GM21528 (cell line): ENCODE data around the gene BICC1.

Experiments used
- ATAC-seq: cut with Tn5 transposase; IDR thresholded peaks from one replicate; pipeline ENCODE4 v1.9.1; 2021; ENCODE audit warnings: mild to moderate bottlenecking, moderate library complexity; ENCODE audit not compliant: unreplicated experiment, low FRiP score

Gene BICC1

DNA sequence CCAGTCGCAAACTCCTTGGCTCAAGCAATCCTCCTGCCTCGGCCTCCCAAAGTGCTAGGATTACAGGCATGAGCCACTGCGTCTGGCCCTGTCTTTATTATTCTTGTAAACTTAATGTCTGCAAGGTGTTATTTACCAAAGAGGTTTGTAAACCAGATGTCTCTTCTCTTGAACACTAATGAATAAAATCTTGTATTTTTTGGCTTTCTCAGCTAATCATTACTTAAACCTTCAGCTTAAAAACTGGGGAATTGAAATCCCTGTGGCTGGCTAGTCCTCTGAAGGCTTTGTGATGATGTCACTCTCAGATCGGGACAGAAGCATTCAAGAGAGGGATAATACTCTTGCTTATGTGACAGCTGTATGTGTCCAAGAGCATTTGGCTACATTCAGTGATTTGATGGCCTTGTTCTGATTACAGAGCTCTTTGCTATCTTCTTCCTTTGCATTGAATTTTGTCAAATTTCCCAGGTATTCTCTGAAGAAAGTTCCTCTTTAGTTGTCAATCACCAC, 130.3 kb downstream of the BICC1 start:
- no peak for ATAC-seq

DNA sequence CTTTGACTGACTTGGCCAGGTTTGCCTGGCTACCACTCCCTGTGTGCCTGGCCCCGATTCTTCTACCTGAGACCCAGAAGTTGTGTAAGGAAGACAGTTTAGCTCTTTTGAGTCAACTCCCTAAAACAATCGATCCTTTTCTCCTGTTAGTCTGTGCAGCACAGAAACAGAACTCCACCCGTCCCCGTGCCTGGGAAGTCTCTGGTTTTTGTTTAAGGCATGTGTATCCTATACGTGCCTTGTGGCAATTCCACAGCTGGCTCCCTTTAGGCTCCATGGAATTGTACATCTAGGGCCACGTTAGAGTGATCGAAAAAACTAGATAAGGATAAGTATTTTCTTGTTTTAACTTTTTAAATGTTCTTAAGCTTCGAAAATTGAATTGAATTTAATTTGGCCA, 131.6 kb downstream of the BICC1 start:
- no peak for ATAC-seq

DNA sequence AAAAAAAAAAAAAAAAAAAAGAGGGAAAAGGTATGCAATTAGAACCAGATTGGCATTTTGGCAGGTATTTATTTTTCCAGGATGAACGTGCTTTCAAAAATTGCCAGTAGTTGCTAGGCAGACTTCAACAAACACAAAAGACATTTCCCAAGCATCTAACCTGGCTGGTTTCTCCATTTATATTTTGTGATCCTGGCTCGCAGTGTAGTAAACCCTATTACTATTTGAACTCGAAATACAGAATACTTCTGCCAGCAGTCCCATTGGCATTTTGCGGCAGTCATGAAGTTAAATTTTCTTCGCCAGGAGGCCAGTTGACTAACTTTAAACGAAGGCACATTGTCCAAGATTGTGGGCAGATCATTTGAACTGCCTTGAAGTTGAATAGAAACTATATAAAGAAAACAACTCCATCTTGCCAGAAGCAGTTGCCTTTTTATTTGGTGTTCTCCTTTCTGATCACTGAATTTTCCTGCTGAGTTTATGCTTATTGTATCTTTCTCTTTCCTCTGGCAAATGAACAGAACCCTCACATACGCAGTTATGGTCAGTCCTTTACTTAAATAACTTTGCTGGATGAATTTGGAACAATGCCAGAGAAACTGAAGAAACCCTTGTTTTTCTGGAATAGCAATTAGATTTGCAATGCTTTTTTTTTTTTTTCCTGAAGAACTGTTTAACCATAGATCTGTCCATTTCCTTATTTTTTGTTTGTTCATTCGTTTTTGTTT, 132.9 kb downstream of the BICC1 start:
- ATAC-seq = no peak

DNA sequence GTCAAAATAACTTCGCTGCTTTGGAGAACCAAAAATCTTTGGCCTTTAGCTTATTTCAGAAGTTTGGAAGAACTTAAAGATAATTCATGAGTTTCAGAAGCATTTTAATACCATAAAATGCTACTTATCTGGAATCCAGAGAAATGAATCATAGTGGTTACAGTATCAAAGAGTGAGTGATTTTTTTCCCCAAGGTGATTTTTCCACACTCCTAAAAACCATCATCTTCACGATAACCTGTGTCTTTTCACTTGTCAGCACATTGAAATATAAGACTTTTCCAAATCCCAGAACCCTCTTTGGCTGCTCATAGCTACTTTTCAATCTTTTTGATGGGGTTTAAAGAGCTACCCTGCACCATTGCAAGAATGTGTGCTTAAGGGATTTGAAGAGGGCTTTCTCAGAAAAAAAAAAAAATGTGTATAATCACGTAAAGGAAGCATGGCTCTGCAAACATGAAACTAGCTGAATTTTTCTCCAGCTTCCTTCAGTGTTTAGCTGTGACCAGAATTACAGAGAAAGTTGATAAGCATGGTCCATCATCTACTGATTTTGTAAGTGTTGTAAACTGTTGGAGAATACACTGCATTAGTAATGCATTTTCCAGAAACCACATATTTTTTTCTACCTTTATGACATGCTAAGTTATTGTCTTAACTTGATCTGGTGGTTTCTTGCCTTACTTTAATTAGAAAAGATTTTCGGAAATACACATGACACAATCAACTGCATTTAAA, 134.9 kb downstream of the BICC1 start:
- ATAC-seq = no peak

DNA sequence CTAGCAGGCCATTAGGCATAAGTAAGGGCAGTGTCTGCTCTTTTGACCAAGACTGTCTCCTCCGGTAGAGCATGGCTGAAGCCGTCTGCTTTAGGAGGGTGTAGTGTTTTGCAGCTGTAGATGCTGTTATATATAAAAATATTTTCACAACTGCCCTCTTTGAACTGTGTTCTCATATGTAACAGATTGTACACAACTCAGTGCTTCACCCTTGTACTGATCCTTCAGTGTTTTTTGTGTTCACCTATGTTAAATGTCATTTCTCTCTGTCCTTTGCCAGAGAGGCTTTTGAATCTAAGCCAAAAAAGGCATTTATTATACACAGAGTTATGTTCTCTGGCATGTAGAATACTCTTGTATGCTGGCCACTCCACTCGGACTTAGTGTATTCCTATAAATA, 135.5 kb downstream of the BICC1 start:
- no peak for ATAC-seq

DNA sequence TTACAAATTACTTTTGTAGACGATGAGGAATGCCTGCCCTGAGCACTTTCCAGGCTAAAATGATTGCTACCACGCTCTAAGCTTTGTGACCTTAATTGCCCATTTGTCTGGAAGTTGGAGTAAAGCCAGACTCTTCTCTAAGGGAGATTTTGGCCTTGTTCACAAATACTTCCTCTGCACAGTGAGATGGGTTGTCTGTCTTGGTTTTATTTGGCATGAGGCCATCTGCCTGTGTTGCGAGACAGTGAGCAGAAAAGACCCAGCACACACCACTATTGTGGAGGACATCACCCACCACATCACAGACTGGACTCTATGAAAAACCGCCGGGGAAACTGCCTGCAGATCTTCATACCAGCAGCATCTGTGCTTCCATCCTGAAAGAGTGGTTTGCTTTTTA, 138.4 kb downstream of the BICC1 start:
- no peak for ATAC-seq

GRCh38 chr10:58651742-58652141, 139.1 kb downstream of the BICC1 start:
- no peak for ATAC-seq

GRCh38 chr10:58653139-58653538, 140.5 kb downstream of the BICC1 start:
- ATAC-seq = no peak

DNA sequence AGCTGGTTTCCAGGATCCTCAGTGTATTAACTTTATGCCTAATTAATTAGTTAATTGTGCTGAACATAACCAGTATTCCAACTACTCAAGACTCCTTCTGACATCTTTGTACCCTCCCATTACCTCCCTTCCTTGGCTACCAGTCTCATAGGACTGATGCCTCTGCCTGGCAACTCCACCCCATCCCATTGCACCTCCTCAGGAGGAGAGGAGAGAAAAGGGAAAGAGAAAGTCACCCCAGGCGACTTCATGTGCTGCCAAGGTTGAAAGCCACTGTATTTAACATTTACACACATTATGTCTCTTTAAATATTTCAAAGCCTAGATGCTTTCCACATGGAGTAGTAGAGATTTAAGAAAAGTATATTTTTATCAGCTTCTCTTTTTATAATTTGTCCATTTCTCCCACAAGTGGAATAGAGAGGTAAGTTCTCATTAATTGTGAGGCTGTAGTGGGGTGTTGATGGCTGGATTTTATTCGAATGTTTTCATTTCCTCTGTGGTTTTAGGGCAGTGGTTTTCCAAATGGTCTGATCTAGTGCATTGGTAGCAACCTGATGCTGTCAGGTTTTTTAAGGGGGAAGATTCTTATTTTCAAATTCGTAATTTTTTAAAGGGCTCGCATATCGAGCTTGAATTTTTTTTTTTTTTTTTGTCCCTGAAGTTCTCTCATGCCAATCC, 148.0 kb downstream of the BICC1 start:
- no peak for ATAC-seq

DNA sequence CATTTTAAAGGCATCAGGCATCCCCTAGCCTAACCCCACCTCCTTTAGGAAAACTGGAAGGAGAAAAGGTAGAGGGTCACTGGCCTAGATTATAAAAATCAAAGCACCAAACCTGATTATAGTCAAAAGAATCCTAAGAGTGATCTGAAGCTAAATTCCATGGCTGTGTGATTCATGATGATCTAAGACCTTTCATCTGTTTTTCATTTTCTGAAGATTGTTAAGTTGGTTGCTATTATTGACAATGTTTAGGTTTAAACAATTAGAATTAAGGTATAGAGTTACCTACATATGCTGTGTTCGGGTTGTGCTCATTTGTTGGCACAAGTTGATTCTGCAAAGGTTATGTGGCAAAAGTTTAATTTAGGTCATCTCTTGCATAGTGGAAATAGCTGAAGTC, 148.7 kb downstream of the BICC1 start:
- ATAC-seq = no peak

GRCh38 chr10:58661902-58662301, 149.2 kb downstream of the BICC1 start:
- ATAC-seq = no peak

DNA sequence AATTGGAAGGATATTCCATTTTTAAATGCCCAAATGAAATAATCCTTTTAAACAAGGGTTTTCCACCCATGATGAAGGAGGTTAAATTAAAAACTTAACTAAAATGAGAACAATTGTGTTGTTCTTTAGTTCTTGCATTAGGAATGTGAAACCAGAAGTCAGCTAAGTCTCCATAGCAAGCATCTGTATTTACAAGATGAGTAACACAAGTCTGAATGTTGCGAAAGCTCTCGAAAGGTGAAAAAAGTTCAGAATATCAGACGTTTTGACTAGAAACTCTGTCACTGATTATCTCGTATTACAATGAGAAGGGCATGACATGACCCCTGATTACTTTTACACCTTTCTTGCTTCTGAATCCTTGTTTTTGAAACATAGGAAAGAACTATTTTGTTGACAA, 149.6 kb downstream of the BICC1 start:
- ATAC-seq = no peak

DNA sequence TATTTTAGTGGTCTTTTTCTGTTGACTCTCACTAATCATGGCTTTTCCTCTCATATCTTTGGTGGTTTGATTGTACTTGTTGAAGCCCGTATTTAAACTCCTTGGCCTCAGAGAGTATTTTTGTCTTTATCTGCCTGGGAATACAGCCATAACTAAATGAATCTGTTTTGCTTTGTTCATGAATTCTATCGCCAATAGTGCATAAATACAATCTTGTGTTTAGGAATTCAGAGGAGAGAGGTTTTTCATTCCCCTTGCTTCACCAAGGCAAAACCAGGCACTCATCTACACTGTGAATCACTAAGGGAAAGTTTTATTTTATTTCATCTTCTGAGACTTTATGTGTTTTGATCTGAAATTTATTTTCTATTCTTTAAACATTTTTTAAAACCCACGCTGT, 152.7 kb downstream of the BICC1 start:
- ATAC-seq = no peak

DNA sequence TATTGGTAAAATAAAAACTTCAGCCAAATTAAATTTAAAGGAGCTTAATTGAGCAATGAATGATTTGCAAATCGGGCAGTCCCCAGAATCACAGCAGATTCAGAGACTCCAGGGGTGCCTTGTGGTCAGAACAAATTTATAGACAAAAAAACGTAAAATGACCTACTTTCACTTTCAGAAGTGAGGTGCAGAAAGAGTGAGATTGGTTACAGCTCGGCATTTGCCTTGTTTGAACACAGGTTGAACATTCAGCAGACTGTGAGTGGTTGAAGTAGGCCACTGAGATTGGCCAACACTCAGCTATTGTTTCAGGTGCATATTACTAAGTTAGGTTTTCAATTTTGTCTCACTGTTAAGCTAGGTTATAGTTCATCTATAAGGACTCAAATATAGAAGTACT, 153.4 kb downstream of the BICC1 start:
- ATAC-seq = no peak

- no peak for ATAC-seq
These were observed 155.1 kb downstream of the BICC1 start for GRCh38 chr10:58667658-58668310.

DNA sequence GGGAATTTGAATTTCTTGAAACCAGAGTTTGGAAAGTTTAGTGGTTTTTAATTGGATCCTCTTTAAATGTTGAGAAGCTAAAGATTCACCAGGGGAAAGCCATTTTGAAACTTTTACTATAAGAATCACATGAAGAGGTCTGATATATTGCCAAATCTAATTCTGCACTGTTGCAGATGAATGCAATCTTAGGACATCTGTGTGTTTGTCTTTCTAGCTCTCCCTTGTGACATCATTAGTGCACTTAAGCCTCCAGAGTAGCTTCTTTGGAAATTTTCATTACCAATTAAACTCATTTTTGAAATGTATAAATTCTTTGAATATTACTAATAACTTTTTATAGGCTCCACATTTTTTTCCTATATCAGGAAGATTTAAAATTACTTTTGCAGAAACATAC, 160.2 kb downstream of the BICC1 start:
- ATAC-seq = no peak

DNA sequence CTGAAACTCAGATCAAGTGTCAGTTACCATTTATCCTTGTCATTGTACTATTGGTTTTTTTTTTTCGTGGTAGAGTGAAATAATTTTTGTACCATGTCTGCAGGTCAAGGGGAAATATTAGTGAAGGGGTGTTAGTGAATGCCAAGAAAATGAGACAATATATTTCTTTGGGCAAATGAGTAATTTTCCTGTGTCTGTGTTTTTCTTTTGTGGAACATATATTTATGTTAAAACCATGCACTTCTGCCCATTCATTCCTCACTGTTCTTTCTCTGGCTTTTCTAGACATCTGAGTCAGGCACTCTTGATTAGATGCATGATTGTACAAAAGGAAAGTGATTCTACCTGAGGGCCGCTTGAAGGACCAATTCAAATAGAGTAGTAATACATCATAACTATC, 161.6 kb downstream of the BICC1 start:
- ATAC-seq = no peak

DNA sequence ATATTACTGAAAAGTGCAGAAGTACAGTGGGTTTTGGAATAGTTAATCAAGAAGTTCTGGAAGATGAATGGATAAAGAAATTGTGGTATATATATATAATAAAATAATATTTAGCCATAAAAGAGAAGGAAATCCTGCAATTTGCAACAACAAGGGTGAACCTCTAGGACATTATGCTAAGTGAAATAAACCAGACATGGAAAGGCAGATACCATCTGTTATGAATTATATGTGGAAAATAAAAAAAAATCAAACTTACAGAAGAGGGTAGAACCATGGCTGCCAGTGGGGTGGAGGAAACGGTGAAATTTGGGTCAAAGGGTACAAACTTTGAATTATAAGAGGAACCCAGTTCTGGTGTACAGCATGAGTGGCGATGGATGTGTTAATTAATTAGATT, 162.6 kb downstream of the BICC1 start:
- no peak for ATAC-seq

DNA sequence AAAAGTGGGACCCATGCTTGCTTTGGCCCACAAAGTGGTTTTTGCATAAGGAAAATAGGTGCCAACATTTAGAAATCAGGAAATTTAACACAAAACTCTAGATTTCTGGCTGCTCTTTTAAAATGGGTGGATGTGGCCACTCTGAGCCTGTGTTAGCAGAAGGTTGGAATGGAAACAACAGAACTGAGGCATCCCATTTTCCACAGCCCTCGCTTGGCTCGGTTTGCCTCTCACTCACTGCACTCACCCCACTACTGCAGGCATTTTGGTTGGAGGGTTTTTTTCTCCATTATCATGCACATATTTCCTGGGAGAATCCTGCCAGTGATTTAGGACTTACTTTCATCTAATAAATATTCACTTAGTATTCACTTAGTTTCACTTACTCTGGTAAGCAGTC, 178.9 kb downstream of the BICC1 start:
- no peak for ATAC-seq

DNA sequence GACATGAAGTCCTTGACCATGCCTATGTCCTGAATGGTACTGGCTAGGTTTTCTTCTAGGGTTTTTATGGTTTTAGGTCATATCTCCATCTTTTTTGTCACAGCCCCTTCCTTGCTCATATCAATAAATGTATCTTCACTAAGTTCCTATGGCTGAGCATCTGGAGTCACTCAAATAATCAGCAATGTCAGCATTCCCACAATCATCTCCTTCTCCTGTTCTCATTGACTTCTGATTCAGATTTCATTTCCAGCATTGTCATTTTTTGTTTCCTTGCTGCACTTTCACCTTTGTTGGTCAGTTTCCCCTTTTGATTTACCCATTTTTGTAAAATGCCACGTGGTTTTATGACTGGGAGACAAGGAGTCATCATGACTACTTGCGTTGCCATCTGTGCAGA, 181.2 kb downstream of the BICC1 start:
- ATAC-seq = no peak

DNA sequence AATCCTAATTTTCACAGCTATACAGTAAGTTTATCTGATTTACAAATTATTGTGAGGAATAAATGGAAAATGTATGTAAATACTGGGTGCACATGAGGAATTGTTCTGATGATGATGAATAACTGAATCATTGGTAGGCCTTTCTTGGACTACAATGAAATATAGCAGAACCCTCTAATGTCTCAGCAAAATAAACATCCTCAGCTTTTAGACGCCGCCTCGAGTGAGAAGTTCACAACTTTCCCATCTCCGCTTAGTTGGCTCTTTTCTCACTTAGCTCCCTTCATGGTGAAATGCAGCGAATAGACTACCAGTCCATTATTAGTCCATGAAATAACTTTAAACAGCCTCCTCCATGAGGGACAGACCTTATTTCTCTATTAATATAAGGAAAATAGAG, 182.3 kb downstream of the BICC1 start:
- ATAC-seq = no peak
